ENCODE results near the gene FAM89A. TPM values are rescaled to one million over a fixed set of nuclear protein-coding genes. Genes with fewer than 3 reads are reported as not detected.

Gene FAM89A
- total RNA-seq, 1 experiment from 2014 or later, result 1.5 TPM

DNA sequence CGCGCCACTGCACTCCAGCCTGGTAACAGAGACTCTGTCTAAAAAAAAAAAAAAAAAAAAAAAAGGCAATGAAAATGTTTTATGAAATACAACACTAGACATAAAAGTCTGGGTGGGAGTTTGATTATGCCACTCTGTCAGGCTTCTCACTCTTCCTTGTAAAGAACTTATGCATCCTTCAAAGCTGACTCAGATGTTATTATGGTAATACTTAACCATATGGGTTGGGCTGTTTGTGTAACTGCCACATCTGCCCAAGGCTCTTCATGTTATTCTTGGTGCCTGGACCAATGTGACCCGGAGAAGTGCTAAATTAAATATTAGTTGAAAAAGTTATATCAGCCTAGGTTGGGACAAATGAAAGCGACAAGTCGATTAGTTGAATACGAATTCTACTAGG, 23.8 kb downstream of the FAM89A start:
- H2BK5ac ChIP-seq (ENCODE audit: insufficient read length, low read length), result no peak overlapping the region
- H2BK120ac ChIP-seq (ENCODE audit: low read depth, low read length, poor library complexity, severe bottlenecking), result no peak overlapping the region
- no peak overlapping the region for H3K9ac ChIP-seq (ENCODE audit: extremely low read depth, insufficient read length, low read length)
- no peaks in the 10 kb centered on the region for H4K20me1 ChIP-seq (ENCODE audit: control insufficient read depth, insufficient read depth, insufficient read length)
- no peak overlapping the region for H3K4ac ChIP-seq (ENCODE audit: low read depth, low read length)
- Mint-ChIP-seq H3K27me3 (ENCODE audit: low read depth) (peaks cover 44% of the 10 kb centered on the region), H3K36me3 (ENCODE audit: insufficient read depth in 1 of 3, low read depth in 3 of 3) (no peaks in the 10 kb centered on the region; a peak in 1 of 7 replicates), H3K4me3 (no peak overlapping the region), H3K9me3 (no peaks in the 10 kb centered on the region), H3K27ac (no peak overlapping the region), H3K4me1 (peaks cover 9 to 18% of the 10 kb centered on the region in 2 experiments)
- TF ChIP-seq, protein P1, sequence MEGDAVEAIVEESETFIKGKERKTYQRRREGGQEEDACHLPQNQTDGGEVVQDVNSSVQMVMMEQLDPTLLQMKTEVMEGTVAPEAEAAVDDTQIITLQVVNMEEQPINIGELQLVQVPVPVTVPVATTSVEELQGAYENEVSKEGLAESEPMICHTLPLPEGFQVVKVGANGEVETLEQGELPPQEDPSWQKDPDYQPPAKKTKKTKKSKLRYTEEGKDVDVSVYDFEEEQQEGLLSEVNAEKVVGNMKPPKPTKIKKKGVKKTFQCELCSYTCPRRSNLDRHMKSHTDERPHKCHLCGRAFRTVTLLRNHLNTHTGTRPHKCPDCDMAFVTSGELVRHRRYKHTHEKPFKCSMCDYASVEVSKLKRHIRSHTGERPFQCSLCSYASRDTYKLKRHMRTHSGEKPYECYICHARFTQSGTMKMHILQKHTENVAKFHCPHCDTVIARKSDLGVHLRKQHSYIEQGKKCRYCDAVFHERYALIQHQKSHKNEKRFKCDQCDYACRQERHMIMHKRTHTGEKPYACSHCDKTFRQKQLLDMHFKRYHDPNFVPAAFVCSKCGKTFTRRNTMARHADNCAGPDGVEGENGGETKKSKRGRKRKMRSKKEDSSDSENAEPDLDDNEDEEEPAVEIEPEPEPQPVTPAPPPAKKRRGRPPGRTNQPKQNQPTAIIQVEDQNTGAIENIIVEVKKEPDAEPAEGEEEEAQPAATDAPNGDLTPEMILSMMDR (conservative IDR thresholded peaks at IDR 0.05), result no peak
- H3K14ac ChIP-seq (ENCODE audit: insufficient read depth, low read length), result no peak overlapping the region
- no peak overlapping the region for H3K27ac ChIP-seq (ENCODE audit: insufficient read length, low read depth, low read length)
- no peaks in the 10 kb centered on the region for H3K79me1 ChIP-seq (ENCODE audit: insufficient read depth, low read depth, low read length, poor library complexity, severe bottlenecking)
- no peak overlapping the region for H3T11ph ChIP-seq (ENCODE audit: low read length)
- H3K4me2 ChIP-seq (ENCODE audit: insufficient read depth, insufficient read length, low read length), result no peak overlapping the region
- no peaks in the 10 kb centered on the region for H3K79me2 ChIP-seq (ENCODE audit: insufficient read depth, low read length)
- H2AK5ac ChIP-seq (ENCODE audit: insufficient read length, low read length), result no peak overlapping the region
- H2BK12ac ChIP-seq (ENCODE audit: insufficient read length, low read depth, low read length), result no peak overlapping the region
- H4K8ac ChIP-seq (replicated peaks; ENCODE audit: insufficient read length, low read depth, low read length), result no peak overlapping the region
- H4K5ac ChIP-seq (ENCODE audit: insufficient read length, low read depth, low read length), result no peak overlapping the region
- H4K91ac ChIP-seq (ENCODE audit: insufficient read length, low read depth, low read length), result no peak overlapping the region
- peaks cover 6% of the 10 kb centered on the region; the same call in 1 of the 2 replicates for H3K4me1 ChIP-seq (ENCODE audit: insufficient read depth, low read length)
- H3K56ac ChIP-seq (ENCODE audit: insufficient read length, low read depth, low read length), result no peak overlapping the region
- H2BK15ac ChIP-seq (ENCODE audit: low read depth, low read length), result no peak overlapping the region
- DNase-seq, result no peak
- no peak overlapping the region for H3K23ac ChIP-seq (ENCODE audit: insufficient read length, low read depth, low read length)
- H3K27me3 ChIP-seq (ENCODE audit: insufficient read depth, low read length), result no peaks in the 10 kb centered on the region; the same call in 1 of the 2 replicates
- H2BK20ac ChIP-seq (ENCODE audit: low read depth, low read length, poor library complexity, severe bottlenecking), result no peak overlapping the region
- H3K23me2 ChIP-seq (ENCODE audit: insufficient read length, low read depth, low read length, poor library complexity, severe bottlenecking), result no peaks in the 10 kb centered on the region
- no CpG with 5 or more reads among the region's 6 CpGs for WGBS (ENCODE audit: extremely low coverage, insufficient read length, low lambda C conversion rate)
- no peak overlapping the region for H3K18ac ChIP-seq (ENCODE audit: insufficient read length, low read depth, low read length)
- no peak overlapping the region for H2AFZ ChIP-seq (ENCODE audit: low read length)
- no peaks in the 10 kb centered on the region for H3K9me3 ChIP-seq (ENCODE audit: control insufficient read depth, low read depth, low read length)
